Upper lobe of right lung (tissue), 1 donor: ENCODE measurements around the gene GLS2. TPM values are rescaled to one million over a fixed set of nuclear protein-coding genes. Genes with fewer than 3 reads are reported as not detected.

Experiments used
- ATAC-seq: fragments of 200-7000 bp; cut with Tn5 transposase; one replicate; pipeline ENCODE4 v1.9.1; 2020; ENCODE audit warnings: mild to moderate bottlenecking, moderate library complexity
- DNase-seq: peaks from one replicate; pipeline ENCODE4 v3.0.0-alpha.2; 2020
- H3K27ac ChIP-seq: fragments of 200-600 bp; one replicate; pipeline ENCODE4 v1.8.0; 2022
- H3K27me3 ChIP-seq: fragments of 200-600 bp; one replicate; pipeline ENCODE4 v1.8.0; 2022; ENCODE audit warnings: mild to moderate bottlenecking
- H3K36me3 ChIP-seq: fragments of 200-600 bp; one replicate; pipeline ENCODE4 v1.8.0; 2022
- H3K4me1 ChIP-seq: fragments of 200-600 bp; one replicate; pipeline ENCODE4 v1.8.0; 2022
- H3K4me3 ChIP-seq: fragments of 200-600 bp; one replicate; pipeline ENCODE4 v1.8.0; 2022; ENCODE audit warnings: mild to moderate bottlenecking
- H3K9me3 ChIP-seq: fragments of 200-600 bp; one replicate; pipeline ENCODE4 v1.8.0; 2022
- intact Hi-C: fragments of 100-400 bp; cut with DNase I; formaldehyde crosslinking; loops from one replicate; pipeline ENCODE4 v1.11.0; 2022
- long read RNA-seq: library from polyadenylated mRNA; unstranded; transcript quantifications from one replicate; pipeline ENCODE4 v2.0.0, GENCODE V29; 2021
- total RNA-seq: library from RNA; stranded (reverse); fragmentation: NEBNext Ultra II Directional; extraction: Animal tissue kit (Norgen Biotek cat#: 25700); gene quantifications from one replicate; pipeline ENCODE4 v1.2.1, GENCODE V29; 2021
- TF ChIP-seq, protein P1 (sequence below): fragments of 200-600 bp; IDR thresholded peaks from one replicate; pipeline ENCODE4 v1.8.0; 2022; ENCODE audit warnings: antibody characterized with exemption
- donor health status: DM: no; HTN: yes; CAD: no; lungs with severe emphysema.

The GLS2 gene
- total RNA-seq = 5.5 TPM
- long read RNA-seq, partial matches to known transcripts = 2 of 14 reads
- long read RNA-seq, other reads (novel, unspliced or antisense) = 7 of 14 reads

DNA sequence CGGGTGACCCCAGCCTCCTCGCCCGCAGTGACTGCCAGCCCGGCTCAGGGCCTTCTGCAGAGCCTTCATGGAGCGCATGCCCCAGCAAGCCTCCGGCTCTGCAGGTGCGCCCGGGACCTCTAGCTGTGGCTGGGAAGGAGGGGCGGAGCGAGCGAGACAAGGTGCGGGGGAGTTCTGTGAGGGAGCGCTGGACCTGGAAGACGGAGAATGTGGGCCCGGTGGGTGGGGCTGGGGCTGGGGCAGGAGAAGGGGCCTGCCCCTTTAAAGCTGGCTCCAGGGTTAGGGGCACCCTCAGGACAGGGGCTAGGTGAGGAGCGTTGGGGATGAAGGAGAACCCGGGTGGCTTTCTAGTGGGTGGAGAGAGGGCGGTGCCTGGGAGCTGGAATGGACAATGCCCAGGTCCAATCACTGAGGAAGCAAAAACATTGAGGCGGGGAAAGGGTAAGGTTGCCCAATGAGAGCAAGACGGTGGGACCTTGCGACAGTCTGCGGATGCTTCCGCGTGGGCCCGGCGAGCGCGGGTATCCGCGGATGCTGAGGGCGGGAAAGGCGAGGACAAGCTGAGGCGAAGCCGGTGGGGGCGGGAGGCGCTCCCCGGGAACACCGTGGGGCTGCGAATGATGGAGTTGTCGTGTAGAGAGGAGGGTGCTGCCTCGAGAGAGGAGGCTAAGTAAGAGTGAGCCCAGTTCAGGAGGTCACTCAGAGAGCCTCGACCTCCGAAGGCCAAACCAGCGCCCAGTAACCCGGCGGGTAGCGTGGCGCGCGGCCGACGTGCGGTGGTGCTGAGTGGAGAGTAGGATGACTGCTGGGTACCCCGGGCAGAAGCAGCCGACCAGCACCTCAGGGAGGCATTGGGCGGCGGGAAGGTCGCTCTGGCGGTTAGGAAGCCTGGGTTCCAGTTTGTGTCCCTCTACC lies at the start of gene GLS2:
Gene GLS2, minus strand, starts transcription at position 121 of the 915 bp plus-strand sequence. Its CDS starts 43 bp downstream, at position 78.
- Histone ChIP-seq H3K27me3 (no peaks in the 10 kb centered on the region), H3K4me3 (peak within 1 kb of the TSS; percentile 59), H3K27ac (no peak within 1 kb of the TSS), H3K4me1 (peaks cover 4% of the 10 kb centered on the region), H3K36me3 (no peaks in the 10 kb centered on the region), H3K9me3 (no peaks in the 10 kb centered on the region)
- ATAC-seq = peak; percentile 97
- TF ChIP-seq, protein P1, sequence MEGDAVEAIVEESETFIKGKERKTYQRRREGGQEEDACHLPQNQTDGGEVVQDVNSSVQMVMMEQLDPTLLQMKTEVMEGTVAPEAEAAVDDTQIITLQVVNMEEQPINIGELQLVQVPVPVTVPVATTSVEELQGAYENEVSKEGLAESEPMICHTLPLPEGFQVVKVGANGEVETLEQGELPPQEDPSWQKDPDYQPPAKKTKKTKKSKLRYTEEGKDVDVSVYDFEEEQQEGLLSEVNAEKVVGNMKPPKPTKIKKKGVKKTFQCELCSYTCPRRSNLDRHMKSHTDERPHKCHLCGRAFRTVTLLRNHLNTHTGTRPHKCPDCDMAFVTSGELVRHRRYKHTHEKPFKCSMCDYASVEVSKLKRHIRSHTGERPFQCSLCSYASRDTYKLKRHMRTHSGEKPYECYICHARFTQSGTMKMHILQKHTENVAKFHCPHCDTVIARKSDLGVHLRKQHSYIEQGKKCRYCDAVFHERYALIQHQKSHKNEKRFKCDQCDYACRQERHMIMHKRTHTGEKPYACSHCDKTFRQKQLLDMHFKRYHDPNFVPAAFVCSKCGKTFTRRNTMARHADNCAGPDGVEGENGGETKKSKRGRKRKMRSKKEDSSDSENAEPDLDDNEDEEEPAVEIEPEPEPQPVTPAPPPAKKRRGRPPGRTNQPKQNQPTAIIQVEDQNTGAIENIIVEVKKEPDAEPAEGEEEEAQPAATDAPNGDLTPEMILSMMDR = no peak
- DNase-seq = peak; percentile 89
- intact Hi-C loops = no loop called here

DNA sequence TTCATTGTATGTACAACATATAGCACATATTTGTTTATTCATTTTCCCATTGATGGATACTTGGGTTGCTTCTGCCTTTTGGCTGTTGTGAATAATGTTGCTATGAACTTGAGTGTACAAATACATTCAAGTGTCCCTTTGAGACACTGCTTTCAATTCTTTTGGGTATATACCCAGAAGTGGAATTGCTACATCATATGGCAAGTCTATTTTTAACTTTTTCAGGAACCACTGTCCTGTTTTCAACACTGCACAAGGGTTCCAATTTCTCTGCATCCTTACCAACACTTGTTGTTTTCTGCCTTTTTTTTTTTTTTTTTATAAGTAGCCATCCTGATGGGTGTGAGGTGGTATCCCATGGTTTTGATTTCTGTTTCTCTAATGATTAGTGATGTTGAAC lies 49.6 kb upstream of the GLS2 start:
- H3K4me3 ChIP-seq = no peak overlapping the region
- no peaks in the 10 kb centered on the region for H3K9me3 ChIP-seq
- ATAC-seq (peak; percentile 43), DNase-seq (no peak)
- H3K36me3 ChIP-seq = no peaks in the 10 kb centered on the region
- TF ChIP-seq, protein P1 = no peak
- H3K27ac ChIP-seq = peak overlapping the region; percentile 42
- H3K4me1 ChIP-seq = peaks cover 39% of the 10 kb centered on the region
- intact Hi-C loops = no loop called here
- H3K27me3 ChIP-seq = no peaks in the 10 kb centered on the region

DNA sequence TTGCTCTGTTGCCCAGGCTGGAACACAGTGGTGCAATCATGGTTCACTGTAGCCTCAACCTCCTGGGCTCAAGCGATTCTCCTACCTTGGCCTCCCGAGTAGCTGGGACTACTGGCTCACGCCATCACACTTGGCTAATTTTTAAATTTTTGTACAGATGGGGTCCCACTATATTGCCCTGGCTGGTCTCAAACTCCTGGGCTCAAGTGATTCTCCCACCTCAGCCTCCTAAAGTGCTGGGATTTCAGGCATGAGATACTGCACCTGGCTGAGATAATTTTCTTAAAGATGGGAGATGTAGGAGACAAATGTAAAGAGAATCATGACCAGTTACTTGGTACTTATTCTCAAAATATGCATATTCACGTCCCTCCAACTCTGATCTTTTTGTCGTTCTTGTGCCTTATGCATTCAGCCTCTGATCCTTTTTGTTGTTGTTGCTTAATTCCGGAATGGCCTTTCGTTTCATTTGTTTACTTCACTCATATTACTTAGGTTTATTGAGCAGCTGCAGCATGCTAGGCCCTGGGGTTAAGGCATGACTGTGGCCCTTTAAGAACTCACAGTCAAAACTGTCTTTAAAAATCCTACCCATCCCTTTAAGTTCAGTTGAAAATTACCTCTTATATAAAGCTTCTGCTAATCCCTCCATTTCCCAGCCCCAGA lies 42.6 kb upstream of the GLS2 start:
- Histone ChIP-seq H3K27ac (peak overlapping the region; percentile 7), H3K27me3 (no peaks in the 10 kb centered on the region), H3K36me3 (peaks cover 9% of the 10 kb centered on the region), H3K4me1 (peaks cover 59% of the 10 kb centered on the region), H3K4me3 (no peak overlapping the region), H3K9me3 (no peaks in the 10 kb centered on the region)
- intact Hi-C loops = no loop called here
- TF ChIP-seq, protein P1 = no peak
- ATAC-seq (no peak), DNase-seq (no peak)

GRCh38 chr12:56529656-56530055 lies 41.7 kb upstream of the GLS2 start:
- TF ChIP-seq, protein P1 = no peak
- no peaks in the 10 kb centered on the region for H3K9me3 ChIP-seq
- intact Hi-C loops = no loop called here
- ATAC-seq (no peak), DNase-seq (no peak)
- H3K4me1 ChIP-seq = peaks cover 68% of the 10 kb centered on the region
- H3K36me3 ChIP-seq = peaks cover 9% of the 10 kb centered on the region
- H3K4me3 ChIP-seq = no peak overlapping the region
- H3K27me3 ChIP-seq = no peaks in the 10 kb centered on the region
- H3K27ac ChIP-seq = no peak overlapping the region

DNA sequence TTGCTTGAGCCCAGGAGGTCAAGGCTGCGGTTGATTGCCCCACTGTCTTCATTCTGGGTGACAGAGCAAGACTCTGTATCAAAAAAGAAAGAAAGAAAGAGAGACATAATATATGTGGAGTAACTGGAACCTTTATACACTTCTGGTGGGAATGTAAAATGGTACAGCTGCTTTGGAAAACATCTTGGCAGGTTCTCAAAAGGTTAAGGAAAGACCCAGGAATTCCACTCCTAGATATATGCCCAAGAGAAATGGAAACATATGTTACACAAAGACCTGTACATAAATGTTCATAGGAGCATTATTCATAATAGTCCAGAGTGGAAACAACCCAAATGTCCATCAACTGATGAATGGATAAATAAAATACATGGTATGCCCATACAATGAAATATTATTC lies 40.9 kb upstream of the GLS2 start:
- intact Hi-C loops = no loop called here
- DNase-seq = no peak
- H3K27ac ChIP-seq = peak overlapping the region; percentile 91
- TF ChIP-seq, protein P1 = no peak
- H3K27me3 ChIP-seq = no peaks in the 10 kb centered on the region
- H3K36me3 ChIP-seq = peaks cover 9% of the 10 kb centered on the region
- H3K4me3 ChIP-seq = no peak overlapping the region
- ATAC-seq = no peak
- no peaks in the 10 kb centered on the region for H3K9me3 ChIP-seq
- peaks cover 68% of the 10 kb centered on the region for H3K4me1 ChIP-seq
